COR-L47 (cell line): ENCODE data around the gene COL18A1.

ENCODE experiments used
- DNase-seq: peaks from one replicate; lab custom pipeline; 2025; lab: John Stamatoyannopoulos, UW

Gene COL18A1

GRCh38 chr21:45535341-45536081 lies 130.5 kb downstream of the COL18A1 start:
- no peak for DNase-seq

DNA sequence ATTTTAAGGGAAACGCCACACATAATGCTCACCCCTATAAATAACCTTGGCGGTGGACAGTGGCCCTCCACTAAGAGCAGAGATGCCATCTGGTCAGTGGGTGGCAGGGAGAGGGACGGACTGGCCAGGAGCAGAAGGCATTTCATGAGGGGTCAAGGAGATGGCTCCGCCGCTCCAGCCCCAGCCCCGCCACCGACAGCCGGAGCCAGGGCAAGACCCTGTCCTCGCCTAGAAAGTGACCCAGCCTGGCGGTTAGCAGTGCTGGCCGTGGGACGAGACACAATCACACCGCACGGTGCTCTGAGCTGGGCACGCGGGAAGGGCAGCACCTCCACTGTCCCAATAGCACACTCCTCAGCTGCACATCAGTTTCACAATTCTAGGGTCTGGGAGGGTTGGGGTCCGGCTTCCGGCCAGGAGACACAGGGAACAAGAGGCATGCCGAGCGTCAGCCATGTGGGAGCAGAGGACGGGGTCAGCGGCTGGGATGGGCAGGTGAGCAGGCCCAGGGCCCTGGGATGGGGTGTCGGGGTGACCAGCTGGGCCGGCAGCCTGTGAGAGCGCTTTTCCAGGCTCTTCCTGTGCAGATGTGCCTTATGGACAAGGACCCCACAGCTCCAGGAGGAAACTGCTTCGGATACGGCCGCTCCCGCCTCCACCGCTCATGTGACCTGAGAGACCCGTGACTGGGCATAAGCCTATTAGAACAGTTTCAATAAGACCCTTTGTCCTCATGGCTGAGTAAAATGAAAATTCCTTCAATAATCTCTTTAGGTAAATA lies 131.5 kb downstream of the COL18A1 start:
- DNase-seq, result no peak

DNA sequence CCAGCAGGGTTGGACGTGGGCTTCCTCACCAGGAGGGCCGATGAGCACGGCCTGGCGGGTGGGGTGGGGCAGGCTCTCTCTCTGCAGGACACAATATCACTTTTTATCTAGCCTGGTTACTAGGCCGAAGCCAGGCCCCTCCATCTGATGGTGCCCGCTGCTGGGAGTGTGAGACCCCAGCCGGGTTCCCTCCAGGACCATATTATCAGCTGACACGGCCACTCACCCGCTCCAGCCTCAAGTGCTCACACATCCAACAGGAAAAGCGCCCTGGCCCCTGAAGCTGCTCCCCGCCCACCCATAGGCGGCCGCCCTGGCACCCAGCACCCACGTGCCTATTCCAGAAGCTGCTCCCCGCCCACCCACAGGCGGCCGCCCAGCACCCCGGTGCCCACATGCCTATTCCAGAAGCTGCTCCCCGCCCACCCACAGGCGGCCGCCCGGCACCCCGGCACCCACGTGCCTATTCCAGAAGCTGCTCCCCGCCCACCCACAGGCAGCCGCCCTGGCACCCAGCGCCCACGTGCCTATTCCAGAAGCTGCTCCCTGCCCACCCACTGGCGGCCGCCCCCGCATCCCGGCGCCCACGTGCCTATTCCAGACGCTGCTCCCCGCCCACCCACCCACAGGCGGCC lies 132.3 kb downstream of the COL18A1 start:
- DNase-seq, result no peak

GRCh38 chr21:45537746-45538291 lies 132.9 kb downstream of the COL18A1 start:
- no peak for DNase-seq

GRCh38 chr21:45538381-45539045 lies 133.5 kb downstream of the COL18A1 start:
- DNase-seq, result no peak

DNA sequence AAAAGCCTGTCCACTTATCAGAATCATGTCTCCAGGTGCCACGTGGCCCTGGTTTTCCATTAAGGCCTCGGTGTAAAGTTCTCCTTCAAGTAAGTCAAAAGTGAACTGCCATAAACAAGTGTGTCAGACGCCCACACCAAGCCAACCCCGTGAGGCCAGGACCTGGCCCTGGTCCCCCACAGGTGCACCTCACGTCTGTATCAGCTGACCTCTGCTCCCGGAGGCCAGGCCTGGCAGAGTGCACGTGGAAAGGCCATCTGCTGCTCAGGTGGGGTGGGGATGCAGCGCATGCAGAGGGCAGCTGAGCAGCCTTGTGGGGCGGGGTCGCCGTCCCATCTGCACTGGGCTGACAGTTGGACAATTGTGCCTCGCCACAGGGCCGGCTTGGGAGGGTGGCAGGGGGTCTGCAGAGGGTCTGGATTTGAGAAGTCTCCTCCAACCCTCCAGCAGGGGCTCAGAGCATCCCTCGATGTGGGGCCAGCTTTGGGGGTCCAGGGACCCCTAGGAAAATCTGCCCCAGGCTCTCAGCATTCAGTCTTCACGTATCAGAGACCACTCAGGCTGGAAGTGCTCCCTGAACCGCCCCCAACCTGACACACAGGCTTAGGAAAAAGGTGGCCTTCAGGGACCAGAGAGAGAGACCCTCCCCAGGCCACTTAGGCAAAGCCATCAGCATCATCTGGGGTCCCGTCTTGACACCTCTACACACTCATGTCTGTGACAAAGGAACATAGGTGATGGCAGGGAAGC lies 134.3 kb downstream of the COL18A1 start:
- no peak for DNase-seq

- DNase-seq, result no peak
Observed at GRCh38 chr21:45539796-45540600, 135.0 kb downstream of the COL18A1 start.

DNA sequence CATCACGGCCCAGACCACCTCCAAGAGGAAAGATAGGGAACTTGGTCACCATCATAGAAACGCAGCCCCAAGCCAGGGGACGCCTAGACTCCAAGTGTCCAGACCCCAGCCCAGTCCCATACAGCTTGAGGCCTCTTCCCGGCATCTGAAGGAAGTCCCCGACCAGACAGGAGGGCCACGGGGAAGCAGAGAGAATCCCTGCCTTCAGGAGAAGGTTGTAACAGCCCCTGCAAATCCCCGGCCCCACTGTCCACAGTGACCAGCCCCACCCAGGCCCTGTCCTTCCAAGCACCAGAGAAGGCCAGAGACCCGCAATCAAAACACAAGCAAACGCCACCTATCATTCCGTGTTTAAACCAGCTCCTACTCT lies 135.6 kb downstream of the COL18A1 start:
- no peak for DNase-seq

DNA sequence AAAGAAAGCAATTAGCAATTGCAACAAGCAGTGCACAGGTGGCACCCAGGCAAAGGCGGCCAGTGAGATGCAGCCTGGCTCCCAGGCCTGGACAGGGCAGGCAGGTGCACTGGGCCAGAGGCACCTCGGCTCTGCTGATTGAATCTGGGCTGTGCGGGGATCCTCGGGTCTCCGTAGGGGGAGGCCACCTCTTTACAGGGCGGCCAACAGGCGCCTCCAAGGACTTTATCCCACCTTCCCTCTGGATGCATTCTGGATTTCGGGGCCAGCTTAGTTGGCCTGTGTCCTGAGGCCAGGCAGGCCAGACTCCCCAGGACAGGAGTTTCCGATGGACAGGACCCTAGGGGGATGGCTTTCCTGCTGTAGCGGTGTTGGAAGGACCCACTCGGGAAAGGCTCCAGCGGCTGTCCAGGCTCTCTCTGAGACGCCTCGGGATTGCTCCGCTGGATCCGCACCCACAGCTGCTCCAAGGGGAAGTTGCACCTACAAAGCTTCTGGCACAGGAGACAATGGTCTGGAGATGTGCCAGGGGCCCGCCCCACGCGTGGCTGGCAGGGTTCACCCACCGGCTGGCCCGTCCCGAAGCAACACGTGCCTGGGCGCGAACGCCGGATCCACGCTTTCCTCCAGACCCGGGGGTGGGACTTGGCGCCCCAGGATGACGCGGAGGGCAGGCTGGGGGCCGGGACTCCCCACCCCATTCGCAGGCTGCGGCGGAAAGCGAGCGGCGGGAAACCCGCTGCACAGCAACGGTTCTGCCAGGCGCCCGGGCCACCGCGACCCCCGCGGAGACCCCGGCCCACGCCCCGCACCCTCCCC lies 136.5 kb downstream of the COL18A1 start:
- DNase-seq, result peak; percentile 68

- DNase-seq, result peak; percentile 38
Observed at GRCh38 chr21:45542242-45542666, 137.3 kb downstream of the COL18A1 start, which contains the start of gene SLC19A1. Gene SLC19A1 (minus strand): TSS chr21:45542440. CDS start chr21:45537959, 4,481 bp downstream.

DNA sequence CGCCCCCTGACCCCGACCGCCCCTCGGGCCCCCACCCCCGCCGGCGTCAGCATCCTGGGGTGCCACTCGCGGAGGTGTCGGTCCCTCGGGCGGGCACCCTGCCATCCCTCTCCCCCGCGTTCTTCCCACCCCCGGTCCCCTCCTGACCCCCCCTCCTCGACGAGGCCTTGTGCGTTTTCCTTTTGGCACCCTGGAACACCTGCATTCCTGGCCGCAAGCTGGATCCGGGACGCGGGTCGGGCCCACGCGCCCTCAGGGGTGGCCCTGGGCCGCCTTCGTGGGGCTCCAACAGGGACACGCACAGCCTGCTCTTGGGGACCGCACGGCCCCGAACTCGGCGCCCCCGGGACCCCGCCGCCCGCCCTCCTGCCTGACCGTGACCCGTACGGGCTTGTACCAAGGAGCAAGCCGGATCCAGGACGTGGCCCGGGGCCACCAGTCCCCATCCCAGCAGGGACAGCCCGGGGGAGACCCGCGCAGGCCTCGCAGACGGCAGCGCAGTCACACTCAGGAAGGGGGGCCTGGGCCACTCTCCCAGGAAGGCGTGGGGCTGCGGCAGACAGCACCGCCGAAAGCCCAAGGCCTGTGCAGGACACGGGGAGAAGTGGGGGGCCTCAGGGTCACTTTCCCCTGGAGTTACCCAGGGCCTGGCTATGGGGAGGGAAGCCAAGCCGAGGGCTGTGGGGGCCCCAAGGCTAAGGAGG lies 137.9 kb downstream of the COL18A1 start:
- no peak for DNase-seq

DNA sequence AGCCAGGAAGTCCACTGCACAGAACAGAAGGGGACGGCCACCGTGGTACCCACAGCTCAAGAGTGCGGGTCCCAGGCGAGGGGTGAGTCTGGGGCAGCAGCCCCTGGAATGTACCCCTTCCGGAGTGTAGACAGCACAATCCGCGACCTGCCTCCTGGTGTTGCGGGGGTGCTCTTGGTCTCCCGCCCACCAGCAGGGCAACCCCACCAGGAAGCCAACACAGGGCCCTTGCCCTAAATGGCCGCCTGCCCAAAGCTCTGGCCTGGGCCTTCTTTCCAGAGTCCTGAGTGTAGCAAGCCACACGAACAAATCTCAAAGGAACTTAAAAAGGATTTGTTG lies 138.4 kb downstream of the COL18A1 start:
- no peak for DNase-seq

GRCh38 chr21:45543710-45544448 lies 138.9 kb downstream of the COL18A1 start:
- DNase-seq, result no peak

DNA sequence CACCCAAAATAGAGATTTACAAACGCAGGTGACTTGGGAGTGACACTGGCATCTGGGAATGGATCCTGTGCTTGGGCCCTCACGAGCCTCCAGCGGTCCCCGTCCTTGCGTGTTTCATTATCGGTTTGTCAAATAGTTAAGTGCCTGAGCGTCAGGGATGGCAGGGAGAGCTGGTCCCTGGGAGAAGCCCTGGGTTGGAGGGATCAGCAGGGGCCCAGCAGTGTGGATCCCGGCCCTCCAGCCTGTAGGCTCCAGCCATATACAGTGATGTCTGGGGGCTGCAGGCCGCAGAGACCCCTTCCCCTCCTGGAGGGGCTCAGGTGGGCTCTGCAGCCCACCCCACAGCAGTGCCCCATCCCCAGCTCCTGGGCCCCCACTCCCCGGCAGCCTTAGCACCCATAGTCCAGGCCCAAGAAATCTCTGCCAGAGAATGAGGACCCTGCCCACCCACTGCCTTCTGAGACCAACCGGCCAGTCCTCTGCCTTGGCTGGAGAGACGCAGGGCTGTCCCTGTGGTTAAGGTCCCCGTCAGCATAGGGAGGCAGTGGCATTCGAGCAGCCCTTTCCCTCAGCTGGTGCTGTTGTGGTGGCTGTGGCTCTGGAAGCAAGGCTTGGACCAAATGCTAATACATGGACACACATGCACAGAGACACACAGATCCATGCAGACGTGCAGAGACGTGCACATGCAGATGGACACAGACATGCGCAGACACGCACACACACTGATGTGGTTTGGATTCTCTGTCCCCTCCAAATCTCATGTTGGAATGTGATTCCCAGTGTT lies 139.7 kb downstream of the COL18A1 start:
- DNase-seq, result no peak

DNA sequence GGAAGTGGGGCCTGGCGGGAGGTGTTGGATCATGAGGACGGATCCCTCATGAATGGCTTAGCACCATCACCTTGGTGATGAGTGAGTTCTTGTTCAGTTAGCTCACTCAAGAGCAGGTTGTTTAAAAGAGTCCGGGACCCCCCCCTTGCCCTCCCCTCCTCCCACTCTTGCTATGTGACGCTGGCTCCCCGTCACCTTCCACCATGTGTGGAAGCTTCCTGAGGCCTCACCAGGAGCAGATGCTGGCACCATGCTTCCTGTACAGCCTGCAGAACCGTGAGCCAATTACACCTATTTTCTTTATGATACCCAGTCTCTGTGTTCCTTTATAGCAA lies 140.2 kb downstream of the COL18A1 start:
- no peak for DNase-seq

DNA sequence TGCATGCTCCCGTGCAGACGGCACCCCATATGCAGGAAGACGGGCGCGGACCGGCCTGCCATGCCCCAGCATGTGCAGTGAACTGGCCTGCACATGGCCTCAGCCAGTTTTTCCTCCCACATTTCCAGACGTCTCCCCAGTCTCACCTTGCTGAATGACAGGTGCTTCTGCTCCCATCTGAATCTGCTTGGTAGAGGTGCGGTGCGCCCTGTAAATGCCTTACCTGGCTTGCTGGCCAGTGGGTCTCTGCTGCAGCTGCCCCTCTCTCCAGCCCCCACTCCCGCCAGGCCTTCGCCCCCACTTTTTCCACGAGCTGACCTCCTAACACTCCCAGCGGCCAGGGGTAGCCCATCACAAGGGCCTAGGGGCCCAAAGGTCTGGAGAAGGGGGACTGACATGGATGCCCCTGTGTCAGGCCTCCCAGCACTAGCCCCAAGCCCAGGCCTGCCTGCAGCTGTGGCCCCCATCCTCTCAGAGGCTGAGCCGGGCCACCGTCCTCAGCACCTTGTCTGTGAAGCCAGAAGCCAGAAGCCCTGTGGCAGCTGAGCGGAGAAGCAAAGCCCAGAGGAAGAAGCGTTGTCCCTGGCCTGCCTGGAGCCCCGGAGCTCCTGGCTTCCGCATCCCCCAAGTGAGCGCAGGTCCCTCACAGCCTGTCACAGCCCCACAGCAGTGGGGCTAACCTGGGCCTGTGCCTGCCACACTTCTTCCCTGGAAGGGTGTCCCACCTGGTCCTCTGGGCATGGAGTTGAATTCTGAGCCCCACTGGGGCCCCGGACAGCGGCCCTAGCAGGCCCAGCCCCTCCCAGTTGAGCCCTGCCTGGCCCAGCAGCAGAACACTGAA lies 140.9 kb downstream of the COL18A1 start:
- no peak for DNase-seq
